Measurements from ENCODE around the gene RIPOR2.
"Not testable (repeated sequence)": the region's sequence is repeated elsewhere in the genome, so short reads cannot be mapped to it uniquely, and the experiment has no call there.

Gene RIPOR2

GRCh38 chr6:24779416-24780016, 156.2 kb downstream of the RIPOR2 start:
- FAIRE-seq = peak; percentile 69
- no peak for DNase-seq (ENCODE audit: extremely low spot score, insufficient read length, low read depth)

- DNase-seq (ENCODE audit: extremely low spot score, insufficient read length, low read depth) (no peak), FAIRE-seq (no peak)
These were observed 156.9 kb downstream of the RIPOR2 start for GRCh38 chr6:24778878-24779277.

- DNase-seq (ENCODE audit: extremely low spot score, insufficient read length, low read depth) = no peak
- no peak for FAIRE-seq
These were observed 157.6 kb downstream of the RIPOR2 start for GRCh38 chr6:24778121-24778520.

- no peak for DNase-seq (ENCODE audit: extremely low spot score, insufficient read length, low read depth)
- no peak for FAIRE-seq
These were observed 158.5 kb downstream of the RIPOR2 start for GRCh38 chr6:24777227-24777626.

- FAIRE-seq (peak; percentile 49), DNase-seq (ENCODE audit: extremely low spot score, insufficient read length, low read depth) (no peak)
These were observed 160.2 kb downstream of the RIPOR2 start for GRCh38 chr6:24775520-24776058.

GRCh38 chr6:24774696-24775519, 160.9 kb downstream of the RIPOR2 start, which contains the start of gene GMNN:
TSS of gene GMNN (plus strand) at chr6:24774937. CDS start at chr6:24777247, 2,310 bp downstream.
- DNase-seq (ENCODE audit: extremely low spot score, insufficient read length, low read depth) (peak; percentile 93), FAIRE-seq (peak; percentile 93)

- DNase-seq (ENCODE audit: extremely low spot score, insufficient read length, low read depth) (no peak), FAIRE-seq (no peak)
These were observed 167.4 kb downstream of the RIPOR2 start for GRCh38 chr6:24768361-24768760.

- FAIRE-seq (peak; percentile 56), DNase-seq (ENCODE audit: extremely low spot score, insufficient read length, low read depth) (no peak)
These were observed 168.9 kb downstream of the RIPOR2 start for GRCh38 chr6:24766680-24767462.

- DNase-seq (ENCODE audit: extremely low spot score, insufficient read length, low read depth); FAIRE-seq: not testable (repeated sequence)
These were observed 169.8 kb downstream of the RIPOR2 start for GRCh38 chr6:24765968-24766367.

GRCh38 chr6:24764833-24765828, 170.6 kb downstream of the RIPOR2 start:
- not testable (repeated sequence) for DNase-seq (ENCODE audit: extremely low spot score, insufficient read length, low read depth); FAIRE-seq

GRCh38 chr6:24763578-24763977, 172.2 kb downstream of the RIPOR2 start:
- DNase-seq (ENCODE audit: extremely low spot score, insufficient read length, low read depth) (no peak), FAIRE-seq (no peak)

- FAIRE-seq = no peak
These were observed 173.9 kb downstream of the RIPOR2 start for GRCh38 chr6:24761851-24762250.

GRCh38 chr6:24761193-24761835, 174.4 kb downstream of the RIPOR2 start:
- no peak for FAIRE-seq
- DNase-seq (ENCODE audit: extremely low spot score, insufficient read length, low read depth) = no peak

More at GRCh38 chr6:24761851-24762250, 173.9 kb downstream of the RIPOR2 start:
- no peak for DNase-seq (ENCODE audit: extremely low spot score, insufficient read length, low read depth)

- DNase-seq (ENCODE audit: extremely low spot score, insufficient read length, low read depth) (no peak), FAIRE-seq (no peak)
These were observed 175.6 kb downstream of the RIPOR2 start for GRCh38 chr6:24760210-24760609.

GRCh38 chr6:24759718-24760117, 176.0 kb downstream of the RIPOR2 start:
- FAIRE-seq (no peak), DNase-seq (ENCODE audit: extremely low spot score, insufficient read length, low read depth) (no peak)

- DNase-seq (ENCODE audit: extremely low spot score, insufficient read length, low read depth) (no peak), FAIRE-seq (no peak)
These were observed 178.1 kb downstream of the RIPOR2 start for GRCh38 chr6:24757611-24758010.

GRCh38 chr6:24755279-24755678, 180.5 kb downstream of the RIPOR2 start:
- no peak for DNase-seq (ENCODE audit: extremely low spot score, insufficient read length, low read depth)
- FAIRE-seq = no peak

GRCh38 chr6:24754378-24754777, 181.4 kb downstream of the RIPOR2 start:
- DNase-seq (ENCODE audit: extremely low spot score, insufficient read length, low read depth); FAIRE-seq: not testable (repeated sequence)

Data from GM18507 (cell line).